ENCODE data around the gene KAT6B.

DNA sequence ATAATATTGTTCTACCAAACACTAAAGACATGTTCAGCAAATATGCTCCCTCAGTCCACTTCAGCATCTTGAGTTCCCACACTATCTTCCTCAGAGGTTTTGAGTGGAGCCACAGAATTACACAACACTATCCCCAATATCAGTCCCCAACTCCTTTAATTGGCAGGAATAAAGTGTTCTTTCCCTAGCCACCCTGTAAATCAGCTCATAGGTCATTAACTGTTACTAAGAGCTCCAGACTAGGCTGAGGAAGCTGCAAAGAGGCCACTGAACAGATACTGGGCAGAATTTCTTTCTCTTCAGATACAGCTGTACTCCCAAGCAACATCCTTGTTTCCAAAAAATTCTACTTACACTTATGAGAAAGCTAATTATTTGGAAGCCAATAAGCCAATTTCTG lies 11.6 kb upstream of the KAT6B start:
- TF ChIP-seq, protein P1, sequence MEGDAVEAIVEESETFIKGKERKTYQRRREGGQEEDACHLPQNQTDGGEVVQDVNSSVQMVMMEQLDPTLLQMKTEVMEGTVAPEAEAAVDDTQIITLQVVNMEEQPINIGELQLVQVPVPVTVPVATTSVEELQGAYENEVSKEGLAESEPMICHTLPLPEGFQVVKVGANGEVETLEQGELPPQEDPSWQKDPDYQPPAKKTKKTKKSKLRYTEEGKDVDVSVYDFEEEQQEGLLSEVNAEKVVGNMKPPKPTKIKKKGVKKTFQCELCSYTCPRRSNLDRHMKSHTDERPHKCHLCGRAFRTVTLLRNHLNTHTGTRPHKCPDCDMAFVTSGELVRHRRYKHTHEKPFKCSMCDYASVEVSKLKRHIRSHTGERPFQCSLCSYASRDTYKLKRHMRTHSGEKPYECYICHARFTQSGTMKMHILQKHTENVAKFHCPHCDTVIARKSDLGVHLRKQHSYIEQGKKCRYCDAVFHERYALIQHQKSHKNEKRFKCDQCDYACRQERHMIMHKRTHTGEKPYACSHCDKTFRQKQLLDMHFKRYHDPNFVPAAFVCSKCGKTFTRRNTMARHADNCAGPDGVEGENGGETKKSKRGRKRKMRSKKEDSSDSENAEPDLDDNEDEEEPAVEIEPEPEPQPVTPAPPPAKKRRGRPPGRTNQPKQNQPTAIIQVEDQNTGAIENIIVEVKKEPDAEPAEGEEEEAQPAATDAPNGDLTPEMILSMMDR (IDR thresholded peaks at IDR 0.05 in 4 of 5, conservative IDR thresholded peaks at IDR 0.05 in 1 of 5), result no peak
- TF ChIP-seq POLR2A (IDR thresholded peaks at IDR 0.05), result no peak
